Skin of body (tissue), 2 donors: Measurements from ENCODE around the gene GPR39. TPM values are rescaled to one million over a fixed set of nuclear protein-coding genes. Genes with fewer than 3 reads are reported as not detected.

Experiments used
- DNase-seq: peaks from one replicate; lab custom pipeline; 2025; lab: John Stamatoyannopoulos, UW
- total RNA-seq: library from RNA; depleted of rRNA; stranded (reverse); fragments of >200 nt; gene quantifications from one replicate; pipeline ENCODE4 v1.2.3, GENCODE V29; 2014

Gene GPR39
- total RNA-seq, 1 donor from 2014 or later = 0.20 TPM

DNA sequence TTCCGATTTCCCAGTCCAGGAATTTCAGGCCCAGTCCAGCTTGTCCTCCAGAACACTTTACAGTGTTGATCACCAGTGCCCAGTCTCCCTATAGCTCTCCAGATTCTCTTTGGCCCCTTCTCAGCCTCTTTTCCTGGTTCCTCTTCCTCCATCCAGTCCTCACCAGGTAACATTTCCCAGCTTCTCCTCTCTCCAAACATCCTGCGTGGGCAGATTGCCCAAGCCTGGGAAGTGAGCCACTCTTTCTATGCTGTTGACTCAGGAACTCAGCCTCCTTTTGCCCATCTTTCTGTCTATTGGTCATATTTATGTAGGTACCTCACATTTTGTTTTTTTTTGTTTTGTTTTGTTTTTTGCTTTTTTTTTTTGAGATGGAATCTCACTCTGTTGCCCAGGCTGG is 144.0 kb downstream of the GPR39 start:
- no peak for DNase-seq

DNA sequence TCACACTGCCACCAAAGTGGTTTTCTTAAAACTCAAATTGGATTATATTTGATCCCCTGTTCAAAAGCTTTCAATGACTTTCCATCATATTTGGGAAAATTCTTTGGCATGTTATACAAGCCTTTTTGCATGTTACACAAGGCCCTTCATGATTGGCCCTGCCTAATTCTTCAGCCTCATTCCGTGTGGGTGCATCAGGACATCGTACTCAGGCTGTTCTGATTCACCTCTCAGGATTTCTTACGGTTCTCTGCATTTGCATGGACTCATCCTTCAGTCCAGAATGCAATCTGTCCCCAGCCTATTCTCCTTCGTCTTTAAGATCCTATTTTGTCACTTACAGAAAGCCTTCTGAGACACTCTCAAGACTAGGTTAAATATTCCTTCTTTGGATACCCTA is 145.6 kb downstream of the GPR39 start:
- no peak for DNase-seq

DNA sequence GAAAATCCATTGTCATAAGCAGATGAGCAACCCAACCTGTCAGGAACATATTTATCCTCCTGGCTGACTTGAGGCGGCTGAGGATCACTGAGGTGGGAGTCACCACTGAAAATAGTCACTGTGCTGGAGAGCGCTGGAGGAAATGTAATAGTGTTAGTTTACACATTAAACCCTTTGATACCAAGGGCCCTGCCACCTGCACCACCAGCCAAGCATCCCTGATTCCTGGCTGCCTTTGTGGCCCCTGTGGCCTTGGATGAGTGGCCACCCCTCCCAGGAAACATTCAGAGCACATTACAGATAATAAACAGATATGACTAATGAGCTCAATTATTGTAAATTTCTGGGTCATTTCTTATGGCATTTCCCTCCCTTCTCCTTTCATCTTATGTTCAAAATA is 147.5 kb downstream of the GPR39 start:
- no peak for DNase-seq

DNA sequence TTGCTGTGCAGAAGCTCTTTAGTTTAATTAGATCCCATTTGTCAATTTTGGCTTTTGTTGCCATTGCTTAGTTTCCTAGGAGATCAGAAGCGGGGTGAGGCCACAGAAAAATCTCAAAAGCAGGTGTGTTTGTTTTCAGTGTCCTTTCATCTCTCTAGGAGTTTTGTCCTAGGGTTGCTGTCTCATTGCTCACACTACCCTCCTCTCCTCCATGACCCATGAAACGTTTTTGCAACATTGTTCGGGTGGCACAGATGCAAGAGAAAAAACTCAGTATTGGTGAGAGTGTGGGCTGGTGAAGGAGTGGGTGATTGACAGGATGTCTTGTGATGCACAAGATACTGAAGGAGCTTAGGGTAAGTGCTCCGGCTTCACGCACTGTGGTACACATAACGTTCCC is 149.8 kb downstream of the GPR39 start:
- DNase-seq = no peak

DNA sequence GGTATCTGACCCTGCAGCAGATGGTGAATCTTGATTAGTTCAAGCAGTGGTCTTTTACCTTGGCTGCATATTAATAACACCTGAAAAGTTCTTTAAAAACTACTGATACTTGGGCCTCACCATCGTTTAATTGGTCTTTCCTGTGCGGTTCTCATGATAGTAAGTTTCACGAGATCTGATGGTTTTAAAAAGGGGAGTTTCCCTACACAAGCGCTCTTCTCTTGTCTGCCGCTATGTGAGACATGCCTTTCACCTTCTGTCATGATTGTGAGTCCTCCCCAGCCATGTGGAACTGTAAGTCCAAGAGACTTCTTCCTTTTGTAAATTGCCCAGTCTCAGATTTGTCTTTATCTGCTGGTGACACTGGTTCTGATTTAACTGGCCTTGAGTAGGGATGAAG is 151.1 kb downstream of the GPR39 start:
- no peak for DNase-seq

DNA sequence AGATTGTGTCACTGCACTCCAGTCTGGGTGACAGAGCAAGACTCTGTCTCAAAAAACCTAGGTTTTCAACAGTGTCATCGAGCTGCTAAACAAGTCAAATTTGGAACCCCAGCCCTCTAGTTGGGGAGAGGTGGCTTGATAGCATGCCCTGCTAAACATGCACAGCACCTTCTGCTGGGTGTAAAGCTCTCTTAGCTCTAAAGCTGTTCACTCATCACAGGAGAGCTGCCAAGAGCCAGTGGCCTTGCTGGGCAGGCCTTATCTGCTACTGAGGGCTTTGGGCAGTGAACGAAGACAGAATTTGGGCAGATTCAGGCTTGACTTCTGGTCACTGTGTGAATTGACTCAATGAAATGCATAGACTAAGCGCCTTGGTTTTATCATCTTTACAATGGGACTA is 152.1 kb downstream of the GPR39 start:
- no peak for DNase-seq

DNA sequence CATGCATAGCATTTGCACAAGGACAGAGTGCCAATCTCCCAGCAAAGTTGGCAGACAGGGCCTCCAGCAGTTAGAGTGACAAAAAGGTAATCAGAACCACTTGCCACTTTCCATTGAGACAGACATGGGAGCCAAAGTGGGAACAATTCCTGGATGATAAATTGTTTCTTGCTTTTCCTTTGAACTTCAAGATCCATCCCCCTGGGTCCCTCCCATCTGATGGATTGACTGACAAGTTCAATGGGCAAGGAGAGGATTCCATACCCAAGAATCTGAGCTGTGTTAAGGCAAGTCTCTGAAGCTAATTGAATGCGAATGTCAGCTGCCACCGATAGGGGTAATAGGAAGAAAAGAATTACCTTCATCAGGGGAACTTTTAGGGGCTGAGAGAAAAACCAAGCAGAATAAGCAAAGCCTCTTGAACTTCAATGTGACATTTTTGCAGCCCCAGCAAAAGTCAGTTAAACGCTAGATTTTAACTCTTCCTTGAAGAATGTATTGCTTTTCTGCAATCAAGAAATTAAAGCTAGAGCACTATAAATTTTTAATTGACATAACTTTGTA is 156.9 kb downstream of the GPR39 start:
- DNase-seq = no peak

DNA sequence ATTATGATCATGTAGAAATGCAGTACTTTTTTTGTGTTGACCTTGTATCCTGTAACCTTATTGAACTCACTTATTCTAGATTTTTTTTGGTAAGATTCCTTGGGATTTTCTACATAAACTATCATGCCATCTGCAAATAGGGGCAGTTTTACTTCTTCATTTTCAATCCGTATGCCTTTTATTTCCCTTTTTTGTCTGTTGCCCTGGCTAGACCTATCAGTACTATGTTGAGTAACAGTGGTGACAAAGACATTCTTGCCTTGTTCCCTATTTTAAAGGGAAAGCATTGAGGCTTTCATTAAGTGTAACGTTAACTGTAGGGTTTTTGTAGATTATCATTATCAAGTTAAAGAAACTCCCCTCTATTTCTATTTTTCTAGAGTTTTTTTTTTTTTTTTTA is 161.1 kb downstream of the GPR39 start:
- no peak for DNase-seq

DNA sequence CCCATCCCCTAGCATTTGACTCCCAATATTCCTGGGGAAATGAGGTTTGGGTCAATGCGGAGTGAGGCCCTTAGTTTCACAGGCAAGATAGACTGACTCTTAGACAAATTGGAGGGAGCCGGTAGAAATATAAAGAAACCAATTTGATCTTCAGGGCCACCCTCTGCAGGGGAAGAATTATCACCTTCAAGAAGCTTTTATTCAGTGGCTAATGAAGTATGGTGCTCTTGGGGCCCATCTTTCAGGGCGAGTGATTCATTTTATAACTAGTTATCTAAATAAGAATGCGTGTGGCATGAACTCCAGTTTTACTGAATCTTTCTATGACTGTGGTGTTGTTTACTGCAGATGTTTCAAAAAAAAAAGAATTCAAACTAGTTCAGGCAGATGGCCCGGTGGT is 165.0 kb downstream of the GPR39 start:
- DNase-seq = no peak

DNA sequence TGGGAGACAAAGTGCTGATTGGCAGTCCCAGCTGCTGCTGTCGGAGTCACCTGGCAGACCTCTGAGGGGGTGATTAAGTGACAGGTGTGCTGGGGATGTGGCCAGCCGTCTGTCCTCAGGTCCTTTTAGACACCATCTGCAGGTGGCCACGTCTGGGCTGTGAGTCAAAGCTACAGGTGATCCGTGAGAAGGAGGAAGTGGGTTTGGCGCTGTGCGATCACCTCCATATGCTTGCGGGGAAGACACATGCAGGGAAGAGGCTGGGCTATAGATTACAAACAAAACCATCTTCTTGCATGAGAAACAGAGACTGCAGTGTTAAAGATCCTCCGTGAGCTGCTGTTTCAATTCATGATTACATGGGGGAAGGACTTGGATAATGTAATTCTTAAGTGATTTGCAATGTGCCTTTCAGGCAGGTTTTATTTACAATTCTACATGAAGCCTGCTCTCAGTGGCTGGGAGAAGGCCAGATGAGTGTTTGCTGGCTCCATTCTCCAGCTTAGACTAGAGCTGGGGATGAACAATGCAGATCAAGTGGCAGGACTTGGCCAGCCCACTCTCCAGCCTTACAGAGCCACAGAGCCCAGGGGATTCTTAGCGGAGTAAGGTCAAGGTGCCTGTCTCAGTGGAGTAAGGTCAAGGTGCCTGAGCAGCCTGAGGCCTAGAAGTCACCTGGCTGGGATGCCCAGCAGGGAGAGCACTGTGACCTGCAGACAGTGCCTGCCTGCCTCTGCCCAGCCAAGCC is 165.6 kb downstream of the GPR39 start:
- no peak for DNase-seq

DNA sequence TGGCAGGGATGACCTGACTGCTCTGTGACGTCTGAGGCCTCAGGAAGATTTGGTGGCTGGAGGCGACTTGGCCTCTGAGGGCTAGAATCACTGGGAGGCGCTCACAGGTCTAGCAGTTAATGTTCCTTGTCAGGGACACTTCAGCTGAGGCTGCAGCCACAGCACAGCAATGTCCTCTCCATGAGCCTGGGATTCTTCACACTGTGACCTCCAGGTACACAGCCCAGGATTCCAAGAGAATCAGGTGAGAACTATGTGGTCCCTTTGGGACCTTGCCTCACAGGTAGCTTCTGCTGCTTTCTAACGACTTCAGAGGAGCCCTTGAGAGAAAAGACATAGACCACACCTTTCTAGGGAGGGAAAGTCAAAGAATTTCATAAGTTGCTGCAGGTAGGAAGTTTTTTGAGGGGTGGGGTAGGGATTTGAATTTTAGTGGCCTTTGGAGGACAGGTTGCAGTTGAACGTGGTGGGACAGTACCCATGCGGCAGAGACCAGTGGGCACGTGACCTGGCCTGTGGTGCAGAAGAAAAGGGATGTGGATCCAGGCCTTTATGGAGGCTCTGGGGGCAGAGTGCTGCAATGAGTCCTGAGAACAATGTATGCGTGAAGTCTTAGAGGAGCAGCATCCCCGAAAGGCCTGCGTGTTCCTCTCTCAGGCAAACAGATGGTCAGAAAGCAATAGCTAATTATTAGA is 167.2 kb downstream of the GPR39 start:
- DNase-seq = no peak

DNA sequence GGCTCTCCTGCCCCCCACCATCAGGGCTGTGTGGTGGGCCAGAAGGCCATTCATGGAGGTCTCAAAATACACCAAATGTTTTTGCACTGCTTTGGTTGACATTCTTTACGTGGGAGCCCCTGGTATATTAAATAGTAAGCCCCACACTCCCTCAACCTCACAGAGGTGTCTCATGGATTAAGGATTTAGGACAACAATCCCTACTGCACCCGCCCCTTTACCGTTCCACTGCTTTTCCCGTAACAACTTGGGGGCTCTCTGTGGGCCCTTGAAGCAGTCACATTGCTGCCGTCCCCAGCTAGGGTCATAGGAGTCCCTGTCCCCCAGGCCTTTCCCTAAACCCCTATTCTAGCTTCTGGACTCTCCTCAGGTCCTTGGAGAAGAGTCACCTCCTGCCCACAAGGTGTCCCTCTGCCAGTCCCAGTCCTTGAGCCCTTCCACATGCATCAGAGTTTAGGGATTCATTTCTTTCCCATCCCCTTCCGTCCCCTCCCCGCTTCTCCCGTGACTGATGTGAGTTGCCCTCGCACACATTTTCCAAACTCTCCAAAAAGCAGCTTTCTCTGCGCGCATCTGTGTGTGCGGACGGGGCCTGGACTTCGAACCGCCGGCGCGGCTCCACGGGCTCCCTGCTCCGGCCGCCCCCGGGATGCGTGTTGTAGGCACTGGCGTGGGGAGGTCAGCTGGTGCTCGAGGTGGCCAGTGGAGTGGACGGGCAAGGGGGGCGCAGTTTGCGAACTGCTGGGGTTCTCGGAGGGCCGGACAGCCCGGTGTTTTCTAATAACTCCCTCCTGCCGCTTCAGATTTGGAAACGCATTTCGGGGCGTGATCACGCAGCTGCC is 168.6 kb downstream of the GPR39 start:
- DNase-seq = no peak

DNA sequence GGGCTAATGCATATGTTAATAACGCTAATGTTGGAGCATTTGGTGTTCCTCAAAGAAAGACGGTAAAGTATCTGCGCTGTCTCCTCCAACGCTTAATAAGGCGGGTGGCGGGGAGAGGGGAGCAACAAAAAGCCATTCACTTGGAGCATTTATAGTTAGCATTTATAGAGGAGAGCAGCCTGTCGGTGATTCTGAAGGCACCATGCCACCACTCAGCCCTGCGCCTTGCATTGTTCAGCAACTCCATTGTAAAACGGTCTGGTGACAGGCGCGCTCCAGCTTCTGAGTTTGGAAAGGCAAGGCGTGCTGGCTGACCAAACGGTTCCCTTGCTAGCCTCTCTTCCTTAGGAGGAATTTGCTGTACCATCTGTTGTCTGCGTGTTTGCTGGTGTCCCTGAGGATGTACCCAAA is 169.5 kb downstream of the GPR39 start:
- DNase-seq = no peak

DNA sequence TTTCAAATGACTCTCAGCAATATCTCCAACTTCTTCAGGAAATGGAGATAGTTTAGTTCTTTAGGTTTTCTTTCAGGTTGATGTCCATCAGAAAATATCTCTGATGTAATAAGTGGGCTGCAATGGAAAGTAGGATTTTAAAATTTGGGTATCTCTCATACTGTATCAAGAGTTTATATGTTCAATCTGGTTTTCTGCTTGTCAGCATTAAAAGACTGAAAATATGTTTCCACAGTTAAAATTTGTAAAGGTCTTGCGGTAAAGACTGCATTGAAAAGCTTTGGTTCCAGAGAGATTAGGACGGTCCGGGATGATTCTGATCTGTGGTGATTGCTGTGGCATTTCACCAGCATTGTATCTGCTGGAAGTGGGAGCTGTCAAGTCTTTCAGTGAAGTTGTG is 170.2 kb downstream of the GPR39 start:
- DNase-seq = no peak

DNA sequence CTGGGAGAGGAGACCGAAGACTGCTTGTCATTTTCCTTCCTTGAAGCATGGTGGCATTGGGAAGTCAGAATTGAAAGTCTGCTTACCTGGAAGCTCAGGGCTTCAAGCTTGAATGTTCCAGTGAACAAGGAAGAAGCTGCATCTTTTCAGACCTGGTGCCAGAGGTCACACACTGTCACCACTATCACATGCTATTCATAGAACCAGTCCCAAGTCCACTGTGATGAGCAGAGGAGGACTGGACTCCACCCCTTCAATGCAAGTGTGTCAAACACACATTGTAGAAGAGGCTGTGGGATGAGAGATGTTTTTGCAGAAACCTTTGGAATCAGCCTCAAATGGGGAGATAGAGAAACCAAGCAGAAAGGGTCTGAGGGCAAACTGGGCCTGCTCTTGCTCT is 172.0 kb downstream of the GPR39 start:
- no peak for DNase-seq

DNA sequence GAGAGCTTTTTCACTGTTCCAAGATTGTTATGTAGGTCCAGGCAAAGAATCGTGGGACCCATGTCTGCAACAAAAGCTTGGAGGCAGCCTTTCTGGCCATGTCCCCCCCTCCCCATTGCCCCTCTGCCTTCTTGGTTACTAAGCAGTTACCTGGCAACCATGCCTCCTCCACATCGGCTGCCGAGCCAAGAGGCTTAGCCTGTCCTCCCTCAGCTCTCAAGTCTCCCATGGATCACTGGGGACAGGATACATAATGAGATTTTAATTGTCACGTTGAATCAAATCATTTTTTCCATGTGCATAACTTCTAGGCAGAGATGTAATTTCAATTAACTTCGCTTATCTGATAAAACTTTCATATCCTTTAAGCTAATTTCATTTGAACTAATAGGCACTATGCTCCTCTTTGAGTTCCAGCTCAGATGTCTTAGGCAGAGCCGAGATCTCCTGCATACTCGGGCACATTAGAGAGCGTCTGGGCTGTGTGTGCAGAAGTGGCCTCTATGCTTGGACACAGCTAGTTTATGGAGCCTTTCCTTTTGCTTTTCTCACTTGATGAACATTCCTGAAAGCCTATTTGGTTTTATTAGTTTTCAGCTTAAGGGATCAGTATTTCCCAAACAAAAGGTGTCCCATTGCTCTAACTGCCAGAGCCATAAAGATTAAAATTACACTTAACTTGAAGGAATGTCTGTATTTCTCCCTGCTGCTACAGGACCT is 172.7 kb downstream of the GPR39 start:
- DNase-seq = no peak

DNA sequence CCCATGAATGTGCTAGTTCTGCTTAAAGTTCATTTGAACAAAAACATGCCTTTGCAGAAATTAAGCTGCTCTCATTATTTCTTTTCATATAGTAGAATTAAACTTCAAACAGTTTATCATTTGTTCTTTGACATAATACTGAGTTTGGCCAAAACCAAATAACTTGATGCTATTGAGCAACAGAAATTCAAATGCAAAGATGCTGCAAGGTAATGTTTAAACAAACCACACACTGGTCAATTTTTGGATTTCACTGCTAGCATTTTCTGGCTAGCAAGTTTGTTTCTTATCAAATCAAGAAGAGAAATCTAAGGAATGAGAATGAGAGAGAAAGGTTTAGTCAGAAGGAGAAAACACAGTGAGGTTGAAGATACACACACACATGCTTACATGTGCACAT is 173.4 kb downstream of the GPR39 start:
- DNase-seq = no peak

DNA sequence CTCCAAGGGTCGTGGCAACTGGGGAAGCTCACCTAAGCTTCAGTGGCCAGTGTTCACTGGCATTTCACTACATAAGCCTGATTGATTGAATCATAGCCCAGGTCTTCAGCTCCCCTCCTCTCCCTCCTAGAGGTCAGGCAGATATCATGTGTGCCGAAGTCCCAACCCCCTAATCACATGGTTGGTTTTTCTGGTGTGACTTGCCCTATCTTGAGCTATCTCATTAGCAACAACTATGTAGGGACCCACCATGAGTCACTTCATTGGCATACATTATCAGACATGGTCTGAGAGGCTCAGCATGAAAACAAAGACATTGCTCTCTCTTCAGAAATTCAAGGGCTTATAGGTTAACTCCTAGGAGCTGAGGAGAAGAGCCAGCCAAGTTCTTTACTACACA is 176.6 kb downstream of the GPR39 start:
- no peak for DNase-seq

DNA sequence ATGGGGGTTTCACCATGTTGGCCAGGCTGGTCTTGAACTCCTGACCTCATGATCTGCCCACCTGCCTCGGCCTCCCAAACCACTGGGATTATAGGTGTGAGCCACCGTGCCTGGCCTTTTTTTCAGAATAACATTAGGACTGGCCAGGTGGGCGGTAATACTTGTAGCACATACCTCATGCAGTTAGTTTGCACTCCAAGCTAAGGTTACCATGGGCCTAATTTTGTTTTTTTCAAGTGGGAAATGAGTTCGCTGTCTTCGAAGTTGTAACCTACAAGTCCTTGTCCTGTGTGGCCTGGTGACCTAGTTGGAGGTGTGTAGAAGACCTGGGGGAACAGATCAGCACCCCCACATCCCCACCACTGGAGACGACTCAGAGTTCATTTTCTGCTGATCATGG is 178.6 kb downstream of the GPR39 start:
- no peak for DNase-seq

DNA sequence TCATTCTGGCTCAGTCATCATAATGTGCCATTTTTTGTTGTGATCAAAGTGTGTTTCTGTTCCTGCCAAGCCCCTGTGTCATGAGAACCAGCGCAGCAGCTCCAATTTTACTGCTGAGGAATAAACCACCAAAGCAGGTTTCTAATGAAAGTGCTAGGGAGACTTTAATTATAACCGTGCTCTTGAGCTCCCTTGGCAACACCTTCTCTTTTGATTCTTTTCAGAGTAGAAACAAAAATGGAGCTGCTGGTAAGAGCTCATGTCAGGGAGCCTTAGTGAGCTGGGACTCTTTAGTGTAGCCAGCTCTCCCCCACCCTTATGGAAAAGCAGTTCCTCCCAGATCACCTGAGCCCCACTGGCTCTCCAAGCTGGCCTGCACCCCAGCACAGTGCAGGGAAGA is 179.1 kb downstream of the GPR39 start:
- no peak for DNase-seq

DNA sequence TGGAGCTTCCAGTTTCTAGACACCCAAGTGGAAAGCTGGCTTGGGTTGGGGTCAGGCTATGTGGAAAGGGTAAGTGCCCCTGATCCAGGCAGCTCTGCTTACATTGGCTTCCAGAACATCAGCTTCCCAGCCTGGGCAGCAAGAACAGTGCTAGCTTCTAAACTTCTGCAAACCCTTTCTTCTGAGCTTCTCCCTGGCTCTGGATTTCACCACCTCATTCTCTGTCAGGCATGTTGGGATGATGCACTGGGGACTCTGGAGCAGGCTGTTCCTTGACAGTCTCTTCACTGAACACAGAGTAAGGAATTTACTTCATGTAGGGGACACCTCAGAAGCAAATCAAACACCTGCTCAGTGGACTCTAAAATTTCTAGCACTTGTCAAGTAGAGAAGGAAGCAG is 180.6 kb downstream of the GPR39 start:
- no peak for DNase-seq
